Osteocyte (in vitro differentiated cells): ENCODE results near the gene MYO1D. TPM values are rescaled to one million over a fixed set of nuclear protein-coding genes. Genes with fewer than 3 reads are reported as not detected.
A peak's percentile ranks its signal among the peaks of the same experiment; 100 is the strongest.

Experiments used
- DNase-seq: peaks from one replicate; pipeline ENCODE4 v3.0.0; 2021; ENCODE audit warnings: mixed read lengths; ENCODE audit not compliant: unreplicated experiment; ENCODE audit errors: extremely low spot score
- H3K27ac Mint-ChIP-seq: one replicate; pipeline ENCODE4 v1.8.0; 2021; ENCODE audit warnings: mild to moderate bottlenecking, mixed read lengths; ENCODE audit not compliant: unreplicated experiment
- H3K27me3 Mint-ChIP-seq: one replicate; pipeline ENCODE4 v1.8.0; 2021; ENCODE audit warnings: mixed read lengths; ENCODE audit not compliant: unreplicated experiment
- H3K36me3 Mint-ChIP-seq: one replicate; pipeline ENCODE4 v1.8.0; 2021; ENCODE audit warnings: mixed read lengths; ENCODE audit not compliant: unreplicated experiment
- H3K4me1 Mint-ChIP-seq: one replicate; pipeline ENCODE4 v1.8.0; 2021; ENCODE audit warnings: mixed read lengths; ENCODE audit not compliant: unreplicated experiment
- H3K4me3 Mint-ChIP-seq: one replicate; pipeline ENCODE4 v1.8.0; 2021; ENCODE audit warnings: mild to moderate bottlenecking, moderate library complexity, mixed read lengths; ENCODE audit not compliant: unreplicated experiment
- H3K9me3 Mint-ChIP-seq: one replicate; pipeline ENCODE4 v1.8.0; 2021; ENCODE audit warnings: mixed read lengths; ENCODE audit not compliant: unreplicated experiment
- total RNA-seq: library from RNA; stranded (reverse); gene quantifications from 2 replicates; pipeline ENCODE4 v1.2.1, GENCODE V29; 2021
- TF ChIP-seq, protein P1 (sequence below): fragments of 200-600 bp; sonication (generic); IDR thresholded peaks from 2 replicates; pipeline ENCODE4 v1.5.0; 2021; ENCODE audit warnings: antibody characterized with exemption, mild to moderate bottlenecking, moderate library complexity

The MYO1D gene
- total RNA-seq, 1 donor from 2014 or later = 19.1 TPM

DNA sequence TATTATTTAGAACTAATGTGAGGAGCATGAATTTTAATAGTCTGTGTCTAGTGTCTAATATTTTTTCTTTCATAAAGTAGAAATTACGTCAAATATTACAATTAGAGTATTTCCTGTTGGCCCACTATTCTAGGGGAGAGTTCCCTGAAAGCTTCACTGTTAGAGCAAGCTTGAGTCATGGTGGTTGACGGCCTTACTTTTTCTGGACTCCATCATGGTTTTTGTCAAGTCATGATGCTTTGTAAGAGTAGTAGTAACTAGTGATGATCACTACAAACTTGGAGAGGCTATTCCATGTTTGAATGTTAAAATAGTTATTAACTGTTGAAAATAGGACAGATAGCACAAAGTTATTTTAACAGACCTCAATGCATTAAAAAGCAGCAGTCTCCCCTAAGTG is 431.0 kb downstream of the MYO1D start:
- Mint-ChIP-seq H3K27me3 (peaks cover 9% of the 10 kb centered on the region), H3K9me3 (no peaks in the 10 kb centered on the region), H3K36me3 (peaks cover 22% of the 10 kb centered on the region), H3K4me1 (peaks cover 25% of the 10 kb centered on the region), H3K27ac (peak overlapping the region; percentile 85), H3K4me3 (peak overlapping the region; percentile 88)
- no peak for DNase-seq
- TF ChIP-seq, protein P1, sequence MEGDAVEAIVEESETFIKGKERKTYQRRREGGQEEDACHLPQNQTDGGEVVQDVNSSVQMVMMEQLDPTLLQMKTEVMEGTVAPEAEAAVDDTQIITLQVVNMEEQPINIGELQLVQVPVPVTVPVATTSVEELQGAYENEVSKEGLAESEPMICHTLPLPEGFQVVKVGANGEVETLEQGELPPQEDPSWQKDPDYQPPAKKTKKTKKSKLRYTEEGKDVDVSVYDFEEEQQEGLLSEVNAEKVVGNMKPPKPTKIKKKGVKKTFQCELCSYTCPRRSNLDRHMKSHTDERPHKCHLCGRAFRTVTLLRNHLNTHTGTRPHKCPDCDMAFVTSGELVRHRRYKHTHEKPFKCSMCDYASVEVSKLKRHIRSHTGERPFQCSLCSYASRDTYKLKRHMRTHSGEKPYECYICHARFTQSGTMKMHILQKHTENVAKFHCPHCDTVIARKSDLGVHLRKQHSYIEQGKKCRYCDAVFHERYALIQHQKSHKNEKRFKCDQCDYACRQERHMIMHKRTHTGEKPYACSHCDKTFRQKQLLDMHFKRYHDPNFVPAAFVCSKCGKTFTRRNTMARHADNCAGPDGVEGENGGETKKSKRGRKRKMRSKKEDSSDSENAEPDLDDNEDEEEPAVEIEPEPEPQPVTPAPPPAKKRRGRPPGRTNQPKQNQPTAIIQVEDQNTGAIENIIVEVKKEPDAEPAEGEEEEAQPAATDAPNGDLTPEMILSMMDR = no peak

DNA sequence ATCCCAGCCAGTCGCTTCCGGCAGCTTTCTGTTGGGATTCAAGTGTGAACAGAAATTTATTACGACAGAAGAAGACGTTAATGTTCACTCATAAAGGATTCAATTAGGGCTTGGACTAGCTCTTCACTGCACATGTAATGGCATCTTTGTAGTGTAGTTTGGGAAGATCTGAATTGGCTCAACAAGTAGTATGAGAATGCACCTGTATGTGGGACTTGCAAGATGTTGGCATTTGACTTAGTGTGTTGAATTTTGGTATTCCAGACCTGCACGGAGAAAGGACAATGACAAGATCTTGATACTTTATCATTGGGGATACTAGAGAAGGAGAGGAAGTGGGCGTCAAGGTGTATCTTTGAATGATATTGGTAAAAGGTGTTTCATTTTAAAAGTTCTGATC is 431.4 kb downstream of the MYO1D start:
- Mint-ChIP-seq H3K27me3 (peaks cover 11% of the 10 kb centered on the region), H3K9me3 (no peaks in the 10 kb centered on the region), H3K36me3 (peaks cover 18% of the 10 kb centered on the region), H3K4me3 (peak overlapping the region; percentile 88), H3K27ac (peak overlapping the region; percentile 85), H3K4me1 (peaks cover 25% of the 10 kb centered on the region)
- TF ChIP-seq, protein P1 = no peak
- DNase-seq = no peak

DNA sequence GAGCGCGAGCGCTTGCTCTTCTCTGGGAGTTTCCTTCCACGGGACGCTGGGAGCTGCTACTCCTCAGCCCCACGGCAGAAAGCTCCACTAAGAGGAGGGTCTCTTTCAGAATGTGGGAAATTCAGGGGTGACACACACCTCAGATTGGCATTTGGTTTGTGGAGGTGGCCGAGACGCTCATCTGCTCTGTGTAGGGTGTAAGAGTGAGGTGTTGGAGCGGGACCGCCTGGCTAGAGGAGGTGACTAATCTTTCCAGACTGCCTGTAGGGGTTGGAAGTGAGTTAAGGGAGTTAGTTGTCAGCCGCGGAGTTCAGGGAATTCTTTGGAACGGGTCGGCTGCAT is 431.9 kb downstream of the MYO1D start:
- Mint-ChIP-seq H3K9me3 (no peaks in the 10 kb centered on the region), H3K27me3 (peaks cover 11% of the 10 kb centered on the region)

DNA sequence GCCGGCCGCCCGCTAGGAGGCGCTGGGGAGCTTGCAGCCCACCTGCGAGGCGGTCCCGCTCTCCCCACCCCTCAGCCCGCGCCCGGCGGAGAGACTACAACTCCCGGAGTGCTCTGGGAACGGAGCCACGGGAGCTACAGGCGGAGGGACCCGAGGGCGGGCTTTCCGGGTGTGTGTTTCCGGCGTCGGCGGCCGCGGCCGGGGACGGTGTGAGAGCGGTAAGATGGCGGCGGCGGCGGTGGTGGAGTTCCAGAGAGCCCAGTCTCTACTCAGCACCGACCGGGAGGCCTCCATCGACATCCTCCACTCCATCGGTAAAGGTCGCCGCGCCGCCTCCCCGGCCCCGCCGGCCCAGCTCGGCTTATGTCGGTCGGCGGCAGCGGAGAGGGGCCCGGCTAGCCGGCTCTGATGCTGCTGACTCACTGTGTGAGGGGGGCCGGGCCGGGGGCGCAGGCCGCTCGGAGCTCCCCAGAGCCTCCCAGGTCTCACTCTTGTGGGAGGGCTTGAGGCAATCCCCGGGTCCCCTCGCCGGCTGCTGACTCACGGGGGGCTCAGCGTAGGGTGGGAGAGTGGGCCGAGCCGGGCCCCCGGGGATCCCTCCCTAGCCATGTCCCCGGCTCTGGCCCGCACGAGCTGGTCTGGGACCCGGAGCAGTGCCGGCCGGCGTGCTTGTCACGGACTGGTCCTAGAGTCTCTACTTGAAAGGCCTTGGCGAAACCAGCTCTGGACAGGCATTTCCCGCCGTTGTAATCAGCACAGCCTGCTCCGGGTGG is 432.4 kb downstream of the MYO1D start, which contains the start of gene PSMD11:
TSS of gene PSMD11 (plus strand) at position 210 of the 773 bp plus-strand sequence. CDS start at position 224, 14 bp downstream.
- peak; percentile 99 for DNase-seq
- H3K9me3 Mint-ChIP-seq = no peaks in the 10 kb centered on the region
- H3K4me1 Mint-ChIP-seq = peaks cover 25% of the 10 kb centered on the region
- H3K4me3 Mint-ChIP-seq = peak within 1 kb of the TSS; percentile 88
- H3K27ac Mint-ChIP-seq = peak within 1 kb of the TSS; percentile 85
- TF ChIP-seq, protein P1 = peak; percentile 96
- H3K27me3 Mint-ChIP-seq = peaks cover 11% of the 10 kb centered on the region
- H3K36me3 Mint-ChIP-seq = peaks cover 11% of the 10 kb centered on the region

More for the DNA sequence above, 431.9 kb downstream of the MYO1D start:
- TF ChIP-seq, protein P1 = no peak
- peaks cover 25% of the 10 kb centered on the region for H3K4me1 Mint-ChIP-seq
- DNase-seq = no peak
- peak overlapping the region; percentile 85 for H3K27ac Mint-ChIP-seq
- peaks cover 16% of the 10 kb centered on the region for H3K36me3 Mint-ChIP-seq
- H3K4me3 Mint-ChIP-seq = peak overlapping the region; percentile 88

DNA sequence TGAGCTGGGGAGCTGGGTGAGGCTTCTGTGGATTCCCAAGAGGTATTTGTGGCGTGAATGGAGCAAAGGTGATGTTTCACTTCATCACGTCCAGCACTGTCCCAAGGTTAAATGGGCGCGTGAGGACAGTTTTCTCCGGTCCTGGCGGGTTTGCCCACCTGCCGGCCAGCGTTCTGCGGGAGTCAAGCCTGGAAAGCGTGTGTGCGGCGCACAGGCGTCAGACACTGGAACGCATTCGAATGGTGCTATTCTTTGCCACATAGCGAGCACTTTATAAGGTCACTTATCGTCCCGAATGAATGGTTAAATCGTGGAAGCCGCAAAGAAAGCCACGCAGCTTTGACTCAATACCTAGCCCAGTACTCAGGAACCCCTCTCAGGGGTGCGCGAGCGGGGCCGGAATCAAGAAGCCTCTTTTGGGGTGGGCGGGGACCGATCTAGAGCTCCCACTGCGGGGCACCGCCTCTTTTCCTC is 433.1 kb downstream of the MYO1D start:
- Mint-ChIP-seq H3K36me3 (peaks cover 10% of the 10 kb centered on the region), H3K27me3 (peaks cover 11% of the 10 kb centered on the region), H3K27ac (no peak overlapping the region), H3K4me1 (peaks cover 24% of the 10 kb centered on the region), H3K4me3 (peak overlapping the region; percentile 88), H3K9me3 (no peaks in the 10 kb centered on the region)
- DNase-seq = no peak
- TF ChIP-seq, protein P1 = no peak
